ENCODE data around the gene CKAP2L.

Gene CKAP2L

GRCh38 chr2:112705575-112705974 lies 58.8 kb downstream of the CKAP2L start:
- Histone ChIP-seq H3K79me2 (ENCODE audit: low read length) (no peaks in the 10 kb centered on the region), H4K20me1 (ENCODE audit: insufficient read depth, low read length) (no peaks in the 10 kb centered on the region), H3F3A (ENCODE audit: insufficient read depth, low read length) (no peaks in the 10 kb centered on the region), H3K27ac (ENCODE audit: low read length) (no peak overlapping the region), H3K9ac (ENCODE audit: low read length) (no peak overlapping the region), H3K27me3 (replicated peaks; ENCODE audit: insufficient read depth, low read length) (no peaks in the 10 kb centered on the region), H3K36me3 (replicated peaks; ENCODE audit: insufficient read depth, low read length) (no peaks in the 10 kb centered on the region), H3K9me3 (replicated peaks; ENCODE audit: insufficient read depth, low read length) (no peaks in the 10 kb centered on the region), H3K9me2 (replicated peaks; ENCODE audit: insufficient read depth, low read length) (no peaks in the 10 kb centered on the region), H3K4me1 (ENCODE audit: low read length) (no peaks in the 10 kb centered on the region), H2AFZ (ENCODE audit: low read length) (no peak overlapping the region), H3K4me3 (ENCODE audit: low read length) (no peak overlapping the region), H3K4me2 (ENCODE audit: low read depth, low read length) (no peak overlapping the region)
- TF ChIP-seq, protein P1, sequence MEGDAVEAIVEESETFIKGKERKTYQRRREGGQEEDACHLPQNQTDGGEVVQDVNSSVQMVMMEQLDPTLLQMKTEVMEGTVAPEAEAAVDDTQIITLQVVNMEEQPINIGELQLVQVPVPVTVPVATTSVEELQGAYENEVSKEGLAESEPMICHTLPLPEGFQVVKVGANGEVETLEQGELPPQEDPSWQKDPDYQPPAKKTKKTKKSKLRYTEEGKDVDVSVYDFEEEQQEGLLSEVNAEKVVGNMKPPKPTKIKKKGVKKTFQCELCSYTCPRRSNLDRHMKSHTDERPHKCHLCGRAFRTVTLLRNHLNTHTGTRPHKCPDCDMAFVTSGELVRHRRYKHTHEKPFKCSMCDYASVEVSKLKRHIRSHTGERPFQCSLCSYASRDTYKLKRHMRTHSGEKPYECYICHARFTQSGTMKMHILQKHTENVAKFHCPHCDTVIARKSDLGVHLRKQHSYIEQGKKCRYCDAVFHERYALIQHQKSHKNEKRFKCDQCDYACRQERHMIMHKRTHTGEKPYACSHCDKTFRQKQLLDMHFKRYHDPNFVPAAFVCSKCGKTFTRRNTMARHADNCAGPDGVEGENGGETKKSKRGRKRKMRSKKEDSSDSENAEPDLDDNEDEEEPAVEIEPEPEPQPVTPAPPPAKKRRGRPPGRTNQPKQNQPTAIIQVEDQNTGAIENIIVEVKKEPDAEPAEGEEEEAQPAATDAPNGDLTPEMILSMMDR (IDR thresholded peaks at IDR 0.05; ENCODE audit: low read length) = no peak
- TF ChIP-seq EZH2phosphoT487 (IDR thresholded peaks at IDR 0.05; ENCODE audit: low read length) = no peak
- TF ChIP-seq EZH2 (optimal IDR thresholded peaks at IDR 0.05; ENCODE audit: low read depth, low read length) = no peak
- DNase-seq = no peak

DNA sequence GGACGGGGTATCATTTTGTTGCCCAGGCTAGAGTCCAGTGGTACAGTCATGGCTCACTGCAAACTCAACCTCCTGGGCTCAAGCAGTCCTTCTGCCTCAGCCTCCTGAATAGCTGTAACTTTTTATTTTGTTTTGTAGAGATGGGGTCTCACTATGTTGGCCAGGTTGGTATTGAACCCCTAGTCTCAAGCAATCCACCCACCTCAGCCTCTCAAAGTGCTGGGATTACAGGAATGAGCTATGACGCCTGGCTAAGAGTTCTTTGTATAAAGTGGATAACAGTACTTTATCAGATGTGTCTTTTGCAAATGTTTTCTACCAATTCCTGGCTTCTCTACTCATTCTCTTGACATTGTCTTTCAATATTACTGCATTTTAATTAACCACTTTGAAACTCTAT lies 60.7 kb downstream of the CKAP2L start:
- Histone ChIP-seq H4K20me1 (ENCODE audit: insufficient read depth, low read length) (no peaks in the 10 kb centered on the region), H3K79me2 (ENCODE audit: low read length) (no peaks in the 10 kb centered on the region), H3F3A (ENCODE audit: insufficient read depth, low read length) (no peaks in the 10 kb centered on the region), H3K4me2 (ENCODE audit: low read depth, low read length) (no peak overlapping the region), H3K27me3 (replicated peaks; ENCODE audit: insufficient read depth, low read length) (no peaks in the 10 kb centered on the region), H3K9me2 (replicated peaks; ENCODE audit: insufficient read depth, low read length) (no peaks in the 10 kb centered on the region), H3K4me1 (ENCODE audit: low read length) (no peaks in the 10 kb centered on the region), H3K4me3 (ENCODE audit: low read length) (no peak overlapping the region), H3K27ac (ENCODE audit: low read length) (no peak overlapping the region), H2AFZ (ENCODE audit: low read length) (no peak overlapping the region), H3K9ac (ENCODE audit: low read length) (no peak overlapping the region), H3K9me3 (replicated peaks; ENCODE audit: insufficient read depth, low read length) (no peaks in the 10 kb centered on the region), H3K36me3 (replicated peaks; ENCODE audit: insufficient read depth, low read length) (no peaks in the 10 kb centered on the region)
- DNase-seq = no peak
- TF ChIP-seq EZH2 (optimal IDR thresholded peaks at IDR 0.05; ENCODE audit: low read depth, low read length) (no peak), EZH2phosphoT487 (IDR thresholded peaks at IDR 0.05; ENCODE audit: low read length) (no peak)
- TF ChIP-seq, protein P1 (IDR thresholded peaks at IDR 0.05; ENCODE audit: low read length) = no peak

GRCh38 chr2:112701052-112701451 lies 63.4 kb downstream of the CKAP2L start:
- no peak for DNase-seq
- TF ChIP-seq, protein P1 (IDR thresholded peaks at IDR 0.05; ENCODE audit: low read length) = no peak
- TF ChIP-seq EZH2 (optimal IDR thresholded peaks at IDR 0.05; ENCODE audit: low read depth, low read length) (no peak), EZH2phosphoT487 (IDR thresholded peaks at IDR 0.05; ENCODE audit: low read length) (no peak)
- Histone ChIP-seq H4K20me1 (ENCODE audit: insufficient read depth, low read length) (no peaks in the 10 kb centered on the region), H3K27me3 (replicated peaks; ENCODE audit: insufficient read depth, low read length) (no peaks in the 10 kb centered on the region), H3K27ac (ENCODE audit: low read length) (no peak overlapping the region), H3K79me2 (ENCODE audit: low read length) (no peaks in the 10 kb centered on the region), H2AFZ (ENCODE audit: low read length) (no peak overlapping the region), H3K9ac (ENCODE audit: low read length) (no peak overlapping the region), H3F3A (ENCODE audit: insufficient read depth, low read length) (no peaks in the 10 kb centered on the region), H3K4me1 (ENCODE audit: low read length) (no peaks in the 10 kb centered on the region), H3K4me3 (ENCODE audit: low read length) (no peak overlapping the region), H3K9me2 (replicated peaks; ENCODE audit: insufficient read depth, low read length) (no peaks in the 10 kb centered on the region), H3K9me3 (replicated peaks; ENCODE audit: insufficient read depth, low read length) (no peaks in the 10 kb centered on the region), H3K36me3 (replicated peaks; ENCODE audit: insufficient read depth, low read length) (no peaks in the 10 kb centered on the region), H3K4me2 (ENCODE audit: low read depth, low read length) (no peak overlapping the region)

Data from MM.1S (cell line).